Right lobe of liver (tissue), 4 donors: ENCODE measurements around the gene MMP13.

Experiments
- POLR2A ChIP-seq: fragments of 450-650 bp; IDR thresholded peaks from one replicate; pipeline ENCODE4 v1.6.1; 2017; ENCODE audit warnings: antibody characterized with exemption, mild to moderate bottlenecking
- TF ChIP-seq, protein P1 (sequence below), 4 donors: fragments of 200-600 bp in 3 of 4; fragments of 450-650 bp in 1 of 4; IDR thresholded peaks; one replicate each; pipeline versions ENCODE4 v1.5.1 to v1.8.0; 2016 to 2022; ENCODE audit warnings: antibody characterized with exemption in 4 of 4, mild to moderate bottlenecking in 2 of 4
- donor health status: DM: no; HTN: no; CAD: no.
- donor health status: DM: no; HTN: no; CAD: no.
- donor health status: DM: no; HTN: yes; CAD: no.

DNA sequence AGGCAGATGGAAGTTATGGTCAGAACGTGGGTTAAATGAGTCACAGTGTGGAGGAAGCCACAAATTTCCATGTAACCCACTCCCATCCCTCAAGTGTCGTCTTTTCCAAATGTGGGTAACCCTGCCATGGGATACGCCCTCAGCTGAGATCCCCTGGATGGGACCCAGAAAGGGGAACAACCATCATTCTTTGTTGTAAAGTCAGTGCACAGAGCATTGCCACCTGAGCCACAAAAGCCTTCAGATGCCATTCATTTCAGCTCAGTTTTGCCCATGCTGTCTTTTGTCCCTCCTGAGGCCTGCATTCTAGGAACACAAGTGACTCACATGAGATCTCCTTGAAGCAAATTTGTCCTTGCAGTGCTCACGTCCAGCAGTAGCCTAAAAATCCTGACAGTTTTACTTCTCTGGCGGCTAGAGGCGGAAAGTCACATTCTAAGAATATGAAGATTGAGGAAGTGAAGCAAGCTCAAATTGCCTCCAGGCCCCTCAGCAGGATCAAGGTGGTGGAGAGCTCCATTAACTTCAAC, 30.6 kb downstream of the MMP13 start:
- TF ChIP-seq, protein P1, sequence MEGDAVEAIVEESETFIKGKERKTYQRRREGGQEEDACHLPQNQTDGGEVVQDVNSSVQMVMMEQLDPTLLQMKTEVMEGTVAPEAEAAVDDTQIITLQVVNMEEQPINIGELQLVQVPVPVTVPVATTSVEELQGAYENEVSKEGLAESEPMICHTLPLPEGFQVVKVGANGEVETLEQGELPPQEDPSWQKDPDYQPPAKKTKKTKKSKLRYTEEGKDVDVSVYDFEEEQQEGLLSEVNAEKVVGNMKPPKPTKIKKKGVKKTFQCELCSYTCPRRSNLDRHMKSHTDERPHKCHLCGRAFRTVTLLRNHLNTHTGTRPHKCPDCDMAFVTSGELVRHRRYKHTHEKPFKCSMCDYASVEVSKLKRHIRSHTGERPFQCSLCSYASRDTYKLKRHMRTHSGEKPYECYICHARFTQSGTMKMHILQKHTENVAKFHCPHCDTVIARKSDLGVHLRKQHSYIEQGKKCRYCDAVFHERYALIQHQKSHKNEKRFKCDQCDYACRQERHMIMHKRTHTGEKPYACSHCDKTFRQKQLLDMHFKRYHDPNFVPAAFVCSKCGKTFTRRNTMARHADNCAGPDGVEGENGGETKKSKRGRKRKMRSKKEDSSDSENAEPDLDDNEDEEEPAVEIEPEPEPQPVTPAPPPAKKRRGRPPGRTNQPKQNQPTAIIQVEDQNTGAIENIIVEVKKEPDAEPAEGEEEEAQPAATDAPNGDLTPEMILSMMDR (IDR thresholded peaks at IDR 0.05) = no peak
- TF ChIP-seq POLR2A = no peak
